Measurements from ENCODE around the gene TBX22. TPM values are rescaled to one million over a fixed set of nuclear protein-coding genes. Genes with fewer than 3 reads are reported as not detected.
"Not testable (repeated sequence)": the region's sequence is repeated elsewhere in the genome, so short reads cannot be mapped to it uniquely, and the experiment has no call there.

TBX22 gene
- total RNA-seq, 2 donors from 2014 or later = not detected

DNA sequence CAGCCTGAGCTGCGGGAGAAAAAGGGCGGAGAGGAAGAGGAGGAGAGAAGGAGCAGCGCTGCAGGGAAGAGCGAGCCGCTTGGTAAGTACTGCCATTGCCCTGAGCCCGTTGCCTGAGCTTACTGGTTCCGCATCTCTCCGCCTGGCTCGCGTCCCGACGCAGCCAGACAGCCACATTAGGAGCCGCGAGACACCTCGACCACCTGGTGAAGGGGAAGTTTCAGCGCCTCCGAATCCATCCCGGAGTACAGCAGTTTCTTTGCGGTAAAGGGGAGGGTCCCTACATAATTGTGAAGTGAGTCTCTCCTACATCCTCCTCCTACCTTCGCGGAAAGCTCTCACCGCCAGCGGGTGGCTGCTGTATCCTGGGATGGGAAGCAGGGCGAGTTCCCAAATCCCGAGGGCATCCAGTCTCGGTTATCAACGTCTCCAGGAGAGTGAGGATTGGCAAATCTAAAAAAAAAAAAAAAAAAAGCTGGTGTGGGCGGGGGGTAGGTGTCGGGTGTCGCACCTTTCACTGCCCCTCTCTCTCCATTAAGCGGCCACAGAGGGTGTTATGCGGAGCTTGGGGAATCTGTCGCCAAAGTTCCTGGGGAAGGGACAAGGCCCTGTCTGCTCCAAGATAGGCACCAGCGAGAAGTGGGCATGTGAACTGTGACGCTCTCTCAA, 7.9 kb downstream of the TBX22 start:
- H3K9me3 ChIP-seq = no peaks in the 10 kb centered on the region
- DNase-seq (ENCODE audit: low spot score) = no peak

DNA sequence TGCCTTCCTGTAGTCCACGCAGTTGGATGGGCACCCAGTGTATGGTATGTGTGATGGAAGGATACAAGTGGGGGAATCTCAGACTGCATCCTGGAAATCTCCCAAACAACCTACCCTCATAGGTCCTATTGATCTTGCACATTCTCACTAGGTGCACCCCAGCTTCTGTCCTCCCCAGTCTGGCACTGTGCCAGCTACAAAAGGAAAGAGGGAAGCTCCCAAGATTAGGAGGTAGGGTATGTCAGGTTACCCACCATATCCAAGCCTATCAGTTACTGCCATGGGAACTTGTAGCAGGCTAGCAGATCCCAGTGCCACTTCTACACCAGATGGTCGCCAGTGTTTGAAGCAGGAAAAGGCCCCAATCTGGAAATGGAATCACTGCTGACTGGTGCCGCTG, 11.6 kb downstream of the TBX22 start:
- Histone ChIP-seq H3K4me3 (no peak overlapping the region), H3K9me3 (no peaks in the 10 kb centered on the region), H3K27ac (no peak overlapping the region), H3K27me3 (peaks cover 0 to 6% of the 10 kb centered on the region in 2 donors), H3K36me3 (no peaks in the 10 kb centered on the region), H3K4me1 (no peaks in the 10 kb centered on the region)
- TF ChIP-seq, protein P1, sequence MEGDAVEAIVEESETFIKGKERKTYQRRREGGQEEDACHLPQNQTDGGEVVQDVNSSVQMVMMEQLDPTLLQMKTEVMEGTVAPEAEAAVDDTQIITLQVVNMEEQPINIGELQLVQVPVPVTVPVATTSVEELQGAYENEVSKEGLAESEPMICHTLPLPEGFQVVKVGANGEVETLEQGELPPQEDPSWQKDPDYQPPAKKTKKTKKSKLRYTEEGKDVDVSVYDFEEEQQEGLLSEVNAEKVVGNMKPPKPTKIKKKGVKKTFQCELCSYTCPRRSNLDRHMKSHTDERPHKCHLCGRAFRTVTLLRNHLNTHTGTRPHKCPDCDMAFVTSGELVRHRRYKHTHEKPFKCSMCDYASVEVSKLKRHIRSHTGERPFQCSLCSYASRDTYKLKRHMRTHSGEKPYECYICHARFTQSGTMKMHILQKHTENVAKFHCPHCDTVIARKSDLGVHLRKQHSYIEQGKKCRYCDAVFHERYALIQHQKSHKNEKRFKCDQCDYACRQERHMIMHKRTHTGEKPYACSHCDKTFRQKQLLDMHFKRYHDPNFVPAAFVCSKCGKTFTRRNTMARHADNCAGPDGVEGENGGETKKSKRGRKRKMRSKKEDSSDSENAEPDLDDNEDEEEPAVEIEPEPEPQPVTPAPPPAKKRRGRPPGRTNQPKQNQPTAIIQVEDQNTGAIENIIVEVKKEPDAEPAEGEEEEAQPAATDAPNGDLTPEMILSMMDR (IDR thresholded peaks at IDR 0.05) = no peak
- DNase-seq (ENCODE audit: low spot score) = no peak

More for the DNA sequence above, 7.9 kb downstream of the TBX22 start:
- Histone ChIP-seq H3K4me3 (peak overlapping the region in 1 of 2 donors; percentile 9), H3K27ac (no peak overlapping the region), H3K4me1 (no peaks in the 10 kb centered on the region), H3K27me3 (peaks cover 0 to 6% of the 10 kb centered on the region in 2 donors), H3K36me3 (no peaks in the 10 kb centered on the region)
- TF ChIP-seq, protein P1 (IDR thresholded peaks at IDR 0.05) = no peak

DNA sequence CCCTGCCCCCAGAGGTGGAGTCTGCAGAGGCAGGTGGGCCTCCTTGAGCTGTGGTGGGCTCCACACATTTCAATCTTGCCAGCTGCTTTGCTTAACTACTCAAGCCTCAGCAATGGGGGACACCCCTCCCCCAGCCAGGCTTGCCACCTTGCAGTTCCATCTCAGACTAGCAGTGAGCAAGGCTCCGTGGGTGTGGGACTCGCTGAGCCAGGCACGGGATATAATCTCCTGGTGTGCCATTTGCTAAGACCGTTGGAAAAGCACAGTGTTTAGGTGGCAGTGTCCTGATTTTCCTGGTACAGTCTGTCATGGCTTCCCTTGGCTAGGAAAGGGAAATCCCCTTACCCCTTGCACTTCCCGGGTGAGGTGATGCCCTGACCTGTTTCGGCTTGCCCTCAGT, 51.6 kb downstream of the TBX22 start:
- H3K27me3 ChIP-seq; H3K36me3 ChIP-seq; H3K4me3 ChIP-seq; H3K4me1 ChIP-seq; H3K27ac ChIP-seq; DNase-seq (ENCODE audit: low spot score): not testable (repeated sequence)
- H3K9me3 ChIP-seq = peaks cover 0 to 38% of the 10 kb centered on the region in 2 donors

DNA sequence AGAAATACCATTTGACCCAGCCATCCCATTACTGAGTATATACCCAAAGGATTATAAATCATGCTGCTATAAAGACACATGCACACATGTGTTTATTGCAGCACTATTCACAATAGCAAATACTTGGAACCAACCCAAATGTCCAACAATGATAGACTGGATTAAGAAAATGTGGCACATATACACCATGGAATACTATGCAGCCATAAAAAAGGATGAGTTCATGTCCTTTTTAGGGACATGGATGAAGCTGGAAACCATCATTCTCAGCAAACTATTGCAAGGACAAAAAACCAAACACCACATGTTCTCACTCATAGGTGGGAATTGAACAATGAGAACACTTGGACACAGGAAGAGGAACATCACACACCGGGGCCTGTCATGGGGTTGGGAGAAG, 61.1 kb downstream of the TBX22 start:
- DNase-seq (ENCODE audit: low spot score); H3K27ac ChIP-seq: not testable (repeated sequence)

More for the DNA sequence above, 61.1 kb downstream of the TBX22 start:
- not testable (repeated sequence) for H3K27me3 ChIP-seq, H3K4me1 ChIP-seq, H3K36me3 ChIP-seq, H3K4me3 ChIP-seq, H3K9me3 ChIP-seq

All from right atrium auricular region (tissue), 2 donors.